Measurements from ENCODE around the gene MYEF2. TPM values are rescaled to one million over a fixed set of nuclear protein-coding genes. Genes with fewer than 3 reads are reported as not detected.

The MYEF2 gene
- total RNA-seq, 2 experiments from 2014 or later, result 25.4 to 28.5 TPM

DNA sequence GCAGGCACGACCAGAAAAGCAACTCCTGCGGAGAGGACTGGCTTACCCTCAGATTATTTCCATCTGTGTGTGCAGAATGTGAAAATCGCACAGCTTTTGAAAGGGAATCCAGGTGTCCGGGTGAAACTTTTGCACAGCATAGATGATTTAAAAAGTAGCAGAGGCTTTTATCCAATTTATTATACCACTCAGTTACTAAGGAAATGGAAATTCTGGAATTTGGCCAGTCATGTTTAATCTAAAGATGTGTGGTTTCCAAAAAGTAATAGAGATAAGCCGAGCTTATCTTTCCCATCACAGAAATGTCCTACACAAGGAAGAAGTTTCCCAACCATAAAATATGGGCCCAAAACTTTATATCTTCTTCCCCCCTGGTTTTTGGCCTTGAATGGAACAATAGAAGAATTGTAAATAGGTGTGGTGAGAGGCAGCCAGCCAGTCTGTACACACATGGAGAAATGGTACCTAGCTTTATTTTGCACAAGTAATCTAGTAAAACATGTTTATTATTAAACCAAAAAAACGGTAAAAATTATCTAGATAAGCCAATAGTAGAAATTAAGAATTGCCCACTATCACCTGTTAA, 76.6 kb downstream of the MYEF2 start:
- Mint-ChIP-seq H3K27ac (no peak overlapping the region), H3K27me3 (ENCODE audit: low read depth) (peaks cover 4% of the 10 kb centered on the region), H3K4me1 (ENCODE audit: low read depth) (no peaks in the 10 kb centered on the region), H3K36me3 (ENCODE audit: low read depth) (no peaks in the 10 kb centered on the region), H3K9me3 (ENCODE audit: insufficient read depth) (no peaks in the 10 kb centered on the region), H3K4me3 (no peak overlapping the region)
- ChIA-PET CTCF (no interaction called here), POLR2A (no interaction called here)
- ATAC-seq, result no peak
- no peak for DNase-seq

DNA sequence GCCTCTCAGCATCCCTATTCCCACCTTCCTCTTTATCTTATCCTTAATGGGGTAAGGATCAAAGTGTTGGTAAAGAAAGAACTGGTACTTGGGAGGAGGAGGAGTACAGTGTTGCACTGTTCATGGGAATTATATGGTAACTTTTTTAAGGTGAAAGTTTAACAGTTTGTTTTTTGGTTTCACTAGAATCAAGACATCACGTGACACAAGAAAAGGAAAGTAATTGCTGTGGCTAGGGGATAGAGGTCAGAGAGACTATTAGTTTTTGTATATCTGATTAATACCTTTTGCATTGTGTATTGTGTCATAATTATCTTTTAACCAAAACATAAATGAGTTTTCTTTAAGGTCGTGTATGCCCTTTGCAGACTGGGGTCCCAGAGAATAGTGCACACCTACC, 80.8 kb downstream of the MYEF2 start:
- no peaks in the 10 kb centered on the region for H3K27me3 Mint-ChIP-seq (ENCODE audit: low read depth)
- ATAC-seq (no peak), DNase-seq (no peak)
- H3K4me1 Mint-ChIP-seq (ENCODE audit: low read depth), result no peaks in the 10 kb centered on the region
- ChIA-PET POLR2A (no interaction called here), CTCF (no interaction called here)
- no peak overlapping the region for H3K4me3 Mint-ChIP-seq
- no peaks in the 10 kb centered on the region for H3K9me3 Mint-ChIP-seq (ENCODE audit: insufficient read depth)
- no peaks in the 10 kb centered on the region for H3K36me3 Mint-ChIP-seq (ENCODE audit: low read depth)
- H3K27ac Mint-ChIP-seq, result no peak overlapping the region

DNA sequence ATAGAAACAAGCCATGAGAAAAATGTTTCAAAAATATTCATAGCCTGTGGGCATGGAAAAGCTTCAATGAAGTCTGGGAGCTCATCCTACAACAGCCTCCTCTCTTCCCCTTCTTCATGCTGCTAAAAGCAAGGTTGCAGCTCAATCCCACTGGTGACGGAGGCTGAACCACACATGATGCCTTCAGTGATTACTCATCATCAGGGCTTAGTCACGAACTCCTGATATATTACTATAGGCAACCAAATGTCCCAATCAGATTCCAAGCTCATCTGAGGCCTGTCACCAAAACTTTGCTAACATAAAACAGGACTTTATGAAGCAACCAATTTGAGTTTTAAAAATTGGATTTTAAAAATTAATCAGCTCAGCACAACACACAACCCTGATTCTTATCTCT, 81.3 kb downstream of the MYEF2 start:
- DNase-seq (no peak), ATAC-seq (no peak)
- Mint-ChIP-seq H3K4me1 (ENCODE audit: low read depth) (no peaks in the 10 kb centered on the region), H3K9me3 (ENCODE audit: insufficient read depth) (no peaks in the 10 kb centered on the region), H3K27me3 (ENCODE audit: low read depth) (no peaks in the 10 kb centered on the region), H3K4me3 (no peak overlapping the region), H3K27ac (no peak overlapping the region), H3K36me3 (ENCODE audit: low read depth) (no peaks in the 10 kb centered on the region)
- CTCF ChIA-PET, result no interaction called here
- POLR2A ChIA-PET, result no interaction called here

DNA sequence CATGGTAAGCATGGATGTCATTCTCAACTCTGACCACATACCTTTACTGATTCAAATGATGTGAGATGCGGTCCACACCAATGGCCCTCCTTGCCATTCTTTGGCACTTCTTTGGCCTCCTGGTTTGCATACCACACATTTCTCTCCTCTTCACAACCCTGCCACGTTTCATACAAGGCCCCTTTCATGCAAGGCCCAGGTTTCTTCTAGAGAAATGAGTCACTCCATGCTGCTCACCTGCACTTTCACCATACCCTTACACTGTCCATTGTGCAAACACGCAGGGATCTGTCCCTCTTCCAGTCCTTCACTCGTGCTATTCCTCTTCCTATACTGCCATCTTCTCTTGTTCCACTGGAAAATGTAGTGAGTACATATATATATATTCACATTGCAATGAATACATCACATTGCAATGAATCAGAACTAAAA, 81.7 kb downstream of the MYEF2 start:
- Mint-ChIP-seq H3K4me3 (no peak overlapping the region), H3K9me3 (ENCODE audit: insufficient read depth) (no peaks in the 10 kb centered on the region), H3K4me1 (ENCODE audit: low read depth) (no peaks in the 10 kb centered on the region), H3K27me3 (ENCODE audit: low read depth) (no peaks in the 10 kb centered on the region), H3K36me3 (ENCODE audit: low read depth) (no peaks in the 10 kb centered on the region), H3K27ac (no peak overlapping the region)
- DNase-seq (no peak), ATAC-seq (no peak)
- ChIA-PET CTCF (no interaction called here), POLR2A (no interaction called here)

DNA sequence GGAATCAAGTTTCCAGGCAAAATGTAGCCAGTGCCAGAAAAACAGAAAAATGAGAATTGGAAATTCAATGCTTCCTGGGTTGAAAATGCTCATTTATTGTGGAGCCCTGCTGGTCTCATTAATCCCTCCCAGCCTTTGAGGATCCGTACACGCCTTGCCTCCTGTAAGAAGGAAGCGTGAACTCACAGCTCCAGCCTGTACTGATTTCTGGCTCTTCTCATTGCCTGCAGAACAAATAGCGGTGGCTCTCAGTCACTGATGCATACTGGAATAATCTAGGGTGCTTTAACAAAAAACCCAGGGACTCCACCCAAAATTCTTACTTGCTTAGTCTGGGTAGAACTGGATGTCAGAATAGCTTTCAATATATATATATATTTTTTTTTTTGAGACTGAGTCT, 86.6 kb downstream of the MYEF2 start:
- Mint-ChIP-seq H3K4me3 (no peak overlapping the region), H3K4me1 (ENCODE audit: low read depth) (no peaks in the 10 kb centered on the region), H3K27ac (no peak overlapping the region), H3K36me3 (ENCODE audit: low read depth) (no peaks in the 10 kb centered on the region), H3K9me3 (ENCODE audit: insufficient read depth) (no peaks in the 10 kb centered on the region), H3K27me3 (ENCODE audit: low read depth) (peaks cover 2% of the 10 kb centered on the region)
- no peak for DNase-seq
- POLR2A ChIA-PET, result no interaction called here
- no peak for ATAC-seq
- CTCF ChIA-PET, result no interaction called here

DNA sequence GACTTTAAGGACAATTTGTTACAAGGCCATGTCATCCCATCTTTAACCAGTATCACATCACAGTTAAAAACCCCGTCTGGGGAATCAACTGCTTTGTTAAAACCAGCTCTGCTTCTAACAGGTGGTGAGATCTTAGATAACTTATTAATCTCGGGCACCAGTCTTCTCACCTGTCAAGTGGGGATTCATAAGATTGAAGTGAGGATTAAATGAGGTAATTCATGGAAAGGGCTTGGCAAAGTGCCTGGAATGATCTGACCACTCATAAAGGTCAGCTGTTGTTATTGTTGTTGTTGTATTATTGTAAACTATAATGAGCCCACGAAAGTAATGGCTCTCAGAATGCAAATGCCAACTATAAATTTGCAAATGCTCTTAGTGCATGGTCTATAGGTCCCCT, 87.4 kb downstream of the MYEF2 start:
- Mint-ChIP-seq H3K9me3 (ENCODE audit: insufficient read depth) (no peaks in the 10 kb centered on the region), H3K4me1 (ENCODE audit: low read depth) (no peaks in the 10 kb centered on the region), H3K27me3 (ENCODE audit: low read depth) (peaks cover 2% of the 10 kb centered on the region), H3K4me3 (no peak overlapping the region), H3K36me3 (ENCODE audit: low read depth) (no peaks in the 10 kb centered on the region), H3K27ac (no peak overlapping the region)
- DNase-seq (no peak), ATAC-seq (no peak)
- CTCF ChIA-PET, result no interaction called here
- POLR2A ChIA-PET, result no interaction called here

DNA sequence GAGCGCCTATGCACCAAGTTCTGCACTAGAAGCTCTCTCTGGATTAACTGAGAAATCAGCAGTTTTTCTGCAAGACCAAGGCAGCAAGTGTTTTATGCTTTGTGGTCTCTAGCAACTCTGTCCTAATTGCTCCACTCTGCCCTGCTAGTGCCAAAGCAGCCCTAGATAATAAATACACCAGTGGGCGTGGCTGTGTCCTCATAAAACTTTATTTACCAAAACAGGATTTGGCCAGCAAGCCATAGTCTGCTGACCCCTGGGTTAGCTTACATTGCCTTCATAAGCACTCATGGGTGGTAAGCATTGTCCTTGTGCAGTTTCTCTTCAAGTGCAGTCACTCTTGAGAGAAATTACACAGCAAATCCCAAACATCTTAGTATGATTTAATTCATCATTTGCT, 88.0 kb downstream of the MYEF2 start:
- no peak overlapping the region for H3K27ac Mint-ChIP-seq
- ChIA-PET POLR2A (no interaction called here), CTCF (no interaction called here)
- no peaks in the 10 kb centered on the region for H3K4me1 Mint-ChIP-seq (ENCODE audit: low read depth)
- no peak overlapping the region for H3K4me3 Mint-ChIP-seq
- no peaks in the 10 kb centered on the region for H3K36me3 Mint-ChIP-seq (ENCODE audit: low read depth)
- DNase-seq, result no peak
- H3K27me3 Mint-ChIP-seq (ENCODE audit: low read depth), result peaks cover 2% of the 10 kb centered on the region
- no peak for ATAC-seq
- H3K9me3 Mint-ChIP-seq (ENCODE audit: insufficient read depth), result no peaks in the 10 kb centered on the region

DNA sequence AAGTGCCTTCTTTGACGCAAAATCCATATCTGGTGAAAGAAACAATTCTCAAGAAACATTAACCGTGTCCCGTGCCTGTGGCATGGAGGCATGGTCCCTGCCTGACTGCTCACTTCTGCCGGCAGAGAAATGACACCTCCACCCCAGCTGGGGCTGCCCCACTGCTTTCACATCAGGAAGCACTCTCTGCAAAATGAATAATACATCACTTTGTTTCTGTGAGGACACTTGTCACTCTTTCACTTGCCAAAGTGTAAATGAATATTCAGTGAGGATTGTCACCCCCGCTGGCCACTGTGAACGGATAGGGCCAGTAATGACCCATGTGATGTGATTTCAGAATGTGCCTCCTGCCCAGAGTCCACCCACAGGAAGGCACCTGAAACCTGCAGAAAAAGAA, 88.4 kb downstream of the MYEF2 start:
- no peak overlapping the region for H3K4me3 Mint-ChIP-seq
- POLR2A ChIA-PET, result no interaction called here
- CTCF ChIA-PET, result no interaction called here
- no peaks in the 10 kb centered on the region for H3K36me3 Mint-ChIP-seq (ENCODE audit: low read depth)
- no peaks in the 10 kb centered on the region for H3K4me1 Mint-ChIP-seq (ENCODE audit: low read depth)
- H3K27ac Mint-ChIP-seq, result no peak overlapping the region
- H3K27me3 Mint-ChIP-seq (ENCODE audit: low read depth), result peaks cover 3% of the 10 kb centered on the region
- DNase-seq (no peak), ATAC-seq (no peak)
- H3K9me3 Mint-ChIP-seq (ENCODE audit: insufficient read depth), result no peaks in the 10 kb centered on the region

DNA sequence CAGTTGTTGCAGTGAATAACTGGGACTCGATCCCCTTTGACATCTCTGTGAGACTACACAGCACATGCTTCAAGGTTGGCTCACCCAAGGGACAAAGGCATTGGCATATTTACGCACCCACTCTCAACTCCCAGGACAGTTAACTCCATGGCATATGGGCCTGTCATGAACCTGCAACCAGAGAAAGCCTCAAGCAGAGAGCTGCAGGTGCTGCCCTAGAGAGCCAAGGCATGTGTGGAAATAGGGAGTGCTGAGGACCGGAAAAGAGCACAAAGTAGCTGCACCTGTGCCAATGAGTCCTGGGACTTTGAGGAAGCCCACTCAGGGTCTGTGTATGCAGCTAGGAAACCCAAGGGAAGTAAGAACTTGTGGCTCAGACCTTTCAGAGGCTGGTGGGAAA, 90.3 kb downstream of the MYEF2 start:
- ATAC-seq (no peak), DNase-seq (no peak)
- Mint-ChIP-seq H3K36me3 (ENCODE audit: low read depth) (no peaks in the 10 kb centered on the region), H3K4me3 (no peak overlapping the region), H3K4me1 (ENCODE audit: low read depth) (no peaks in the 10 kb centered on the region), H3K27ac (no peak overlapping the region), H3K27me3 (ENCODE audit: low read depth) (peaks cover 5% of the 10 kb centered on the region), H3K9me3 (ENCODE audit: insufficient read depth) (no peaks in the 10 kb centered on the region)
- POLR2A ChIA-PET, result no interaction called here
- CTCF ChIA-PET, result no interaction called here

DNA sequence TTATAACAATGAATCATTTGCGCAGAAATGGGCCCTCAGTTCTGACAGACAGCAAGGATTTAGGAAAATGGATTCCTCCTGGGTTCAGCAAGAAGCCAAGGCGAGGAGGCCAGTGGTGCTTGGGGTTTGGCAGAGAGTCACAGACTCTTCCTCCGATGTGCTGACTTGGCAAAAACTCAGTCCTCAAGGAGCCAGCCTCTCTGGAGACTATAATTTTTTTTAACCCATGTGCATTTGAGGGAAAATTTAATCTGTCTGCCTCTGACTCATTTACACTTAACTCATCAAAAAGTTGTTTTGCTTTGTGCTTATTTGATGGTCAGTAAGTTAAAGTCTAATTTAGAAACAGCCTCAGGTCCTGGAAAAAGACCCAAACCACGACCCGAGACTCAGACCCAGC, 91.5 kb downstream of the MYEF2 start:
- H3K4me3 Mint-ChIP-seq, result no peak overlapping the region
- H3K9me3 Mint-ChIP-seq (ENCODE audit: insufficient read depth), result no peaks in the 10 kb centered on the region
- ATAC-seq, result no peak
- no peaks in the 10 kb centered on the region for H3K4me1 Mint-ChIP-seq (ENCODE audit: low read depth)
- no peak for DNase-seq
- H3K36me3 Mint-ChIP-seq (ENCODE audit: low read depth), result no peaks in the 10 kb centered on the region
- peaks cover 5% of the 10 kb centered on the region for H3K27me3 Mint-ChIP-seq (ENCODE audit: low read depth)
- CTCF ChIA-PET, result no interaction called here
- no peak overlapping the region for H3K27ac Mint-ChIP-seq
- POLR2A ChIA-PET, result no interaction called here

DNA sequence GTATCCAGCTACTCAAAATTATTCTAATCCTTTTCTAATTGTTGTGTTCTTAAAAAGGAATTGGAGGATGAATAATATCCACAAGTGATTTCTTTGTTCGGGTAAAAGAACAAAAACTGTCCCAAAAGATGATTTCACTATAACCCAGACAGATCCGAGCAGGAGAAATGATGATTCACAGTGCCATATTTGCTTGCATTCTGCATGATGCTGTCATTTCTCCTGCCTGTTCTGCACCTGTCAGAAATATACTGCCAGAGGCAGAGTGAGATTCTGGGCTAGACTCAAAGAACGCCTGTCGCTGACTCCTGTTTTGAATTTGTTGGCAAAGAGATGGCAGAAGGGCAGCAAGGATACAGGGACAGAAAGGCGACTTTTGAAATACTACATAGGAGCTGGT, 92.0 kb downstream of the MYEF2 start:
- CTCF ChIA-PET, result interaction anchor here (1.0 to 1.4 kb wide), 2 partner anchors 199 to 266 kb away, joined by 3 read pairs; no protein-coding TSS in a partner anchor
- no peaks in the 10 kb centered on the region for H3K9me3 Mint-ChIP-seq (ENCODE audit: insufficient read depth)
- ATAC-seq, result no peak

DNA sequence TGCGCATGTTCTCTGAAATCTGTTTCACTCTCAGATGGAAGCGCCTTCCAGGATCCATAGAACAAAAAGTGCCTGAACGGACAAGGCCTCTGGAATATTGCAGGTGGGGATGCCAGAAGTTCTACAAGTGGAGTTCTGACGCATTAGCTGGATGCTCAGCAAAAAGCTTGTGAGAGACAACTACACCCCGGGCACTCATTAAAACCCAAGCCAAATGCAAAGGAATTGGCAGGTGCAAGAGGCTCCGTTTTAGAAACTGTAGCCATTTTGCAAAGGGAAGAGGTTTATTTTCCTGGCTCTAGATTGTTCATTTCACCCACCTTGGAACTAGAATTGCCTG, 92.5 kb downstream of the MYEF2 start:
- Mint-ChIP-seq H3K36me3 (ENCODE audit: low read depth) (no peaks in the 10 kb centered on the region), H3K4me1 (ENCODE audit: low read depth) (no peaks in the 10 kb centered on the region), H3K27me3 (ENCODE audit: low read depth) (peaks cover 5% of the 10 kb centered on the region), H3K27ac (no peak overlapping the region), H3K4me3 (no peak overlapping the region), H3K9me3 (ENCODE audit: insufficient read depth) (no peaks in the 10 kb centered on the region)
- CTCF ChIA-PET, result interaction anchor here (0.9 to 1.4 kb wide), 4 partner anchors 200 to 889 kb away, joined by 3 to 7 read pairs (median 3); no protein-coding TSS in a partner anchor
- no peak for DNase-seq
- no peak for ATAC-seq
- POLR2A ChIA-PET, result no interaction called here

More for the DNA sequence above, 92.0 kb downstream of the MYEF2 start:
- peaks cover 5% of the 10 kb centered on the region for H3K27me3 Mint-ChIP-seq (ENCODE audit: low read depth)
- DNase-seq, result no peak
- H3K27ac Mint-ChIP-seq, result no peak overlapping the region
- no peaks in the 10 kb centered on the region for H3K36me3 Mint-ChIP-seq (ENCODE audit: low read depth)
- POLR2A ChIA-PET, result no interaction called here
- no peak overlapping the region for H3K4me3 Mint-ChIP-seq
- H3K4me1 Mint-ChIP-seq (ENCODE audit: low read depth), result no peaks in the 10 kb centered on the region

DNA sequence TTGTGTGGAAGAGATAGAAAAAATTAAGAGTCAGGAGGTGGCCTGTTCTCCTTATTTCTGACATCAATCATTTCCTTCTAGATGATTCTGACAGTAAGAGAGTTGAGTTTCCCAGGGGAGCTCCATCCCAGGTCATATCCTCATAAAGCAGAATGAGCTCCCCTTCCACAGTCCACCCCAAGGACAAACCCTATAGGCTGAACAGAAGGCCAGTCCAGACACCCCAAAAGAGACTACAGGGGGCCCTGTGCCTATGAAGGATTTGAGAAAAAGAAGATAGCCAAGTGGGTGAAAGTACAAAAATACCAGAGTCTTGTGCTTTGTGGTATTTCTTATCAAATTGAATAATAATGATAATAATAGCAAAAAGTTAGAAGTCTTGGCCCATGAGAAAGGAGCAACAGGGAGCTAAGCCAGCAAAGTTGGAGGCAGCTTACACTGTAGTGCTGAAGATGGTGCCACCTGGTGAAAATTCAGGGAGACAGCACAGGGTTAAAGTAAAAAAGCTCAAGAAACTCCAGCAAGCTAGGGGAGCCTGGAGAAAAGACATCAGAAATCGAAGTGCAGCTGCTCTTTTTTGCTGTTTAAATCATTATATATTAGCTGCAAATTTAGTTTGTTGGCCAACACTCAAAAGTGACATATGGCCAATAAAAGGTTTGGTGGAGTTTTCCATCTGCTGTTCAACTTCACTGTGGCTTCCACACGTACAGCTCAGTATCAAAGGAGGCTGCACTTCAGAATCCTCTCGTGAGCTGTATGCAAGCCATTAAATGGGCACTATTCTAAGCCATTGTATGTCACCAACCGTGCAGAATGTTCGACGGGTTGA, 93.1 kb downstream of the MYEF2 start:
- POLR2A ChIA-PET, result no interaction called here
- H3K4me1 Mint-ChIP-seq (ENCODE audit: low read depth), result no peaks in the 10 kb centered on the region
- DNase-seq, result no peak
- no peaks in the 10 kb centered on the region for H3K9me3 Mint-ChIP-seq (ENCODE audit: insufficient read depth)
- H3K27ac Mint-ChIP-seq, result no peak overlapping the region
- CTCF ChIA-PET, result interaction anchor here (0.9 to 1.4 kb wide), 4 partner anchors 200 to 889 kb away, joined by 3 to 7 read pairs (median 3); no protein-coding TSS in a partner anchor
- no peaks in the 10 kb centered on the region for H3K36me3 Mint-ChIP-seq (ENCODE audit: low read depth)
- H3K27me3 Mint-ChIP-seq (ENCODE audit: low read depth), result peaks cover 5% of the 10 kb centered on the region
- ATAC-seq, result no peak
- H3K4me3 Mint-ChIP-seq, result no peak overlapping the region

All from activated CD8-positive, alpha-beta T cell treated with anti-CD3 and anti-CD28 coated beads, Interleukin-2, amount 10 ng/mL, durations not matched to agents 7 days and 5 days (primary cell).